ENCODE measurements around the gene CLSTN1.
A peak's percentile ranks its signal among the peaks of the same experiment; 100 is the strongest.

Gene CLSTN1

DNA sequence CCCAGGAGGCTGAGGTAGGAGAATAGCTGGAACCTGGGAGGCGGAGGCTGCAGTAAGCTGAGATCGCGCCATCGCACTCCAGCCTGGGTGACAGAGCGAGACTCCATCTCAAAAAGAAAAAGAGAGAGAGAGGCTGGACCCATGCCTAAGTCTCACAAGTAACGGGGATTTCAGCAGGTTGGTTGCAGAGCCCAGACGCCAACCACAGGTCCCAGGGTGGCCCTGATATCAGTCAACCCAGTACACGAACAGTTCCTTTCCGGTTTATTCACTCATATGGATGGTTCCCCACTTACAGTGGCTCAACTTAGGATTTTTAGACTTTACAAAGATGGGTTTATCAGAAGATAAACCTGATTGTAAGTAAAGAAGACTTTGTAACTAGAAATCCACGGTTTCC, 40.9 kb downstream of the CLSTN1 start:
- Histone ChIP-seq H3F3A (ENCODE audit: insufficient read depth, low read length) (no peaks in the 10 kb centered on the region), H3K36me3 (ENCODE audit: insufficient read depth, low read length) (peaks cover 8% of the 10 kb centered on the region; the same call in 1 of the 2 replicates), H3K4me3 (ENCODE audit: low read depth, low read length, poor library complexity, severe bottlenecking) (no peak overlapping the region), H3K27me3 (ENCODE audit: insufficient read depth, low read length) (no peaks in the 10 kb centered on the region), H3K4me2 (ENCODE audit: low read length) (peak overlapping the region; percentile 0; the same call in 1 of the 2 replicates), H2AFZ (ENCODE audit: low read length) (no peak overlapping the region), H4K20me1 (ENCODE audit: insufficient read depth, low read length) (no peaks in the 10 kb centered on the region), H3K9ac (ENCODE audit: low read length) (no peak overlapping the region), H3K79me2 (ENCODE audit: insufficient read depth, low read length) (peaks cover 85% of the 10 kb centered on the region), H3K9me3 (ENCODE audit: low read length) (no peaks in the 10 kb centered on the region), H3K4me1 (ENCODE audit: insufficient read depth, low read length, severe bottlenecking) (peaks cover 97% of the 10 kb centered on the region), H3K27ac (ENCODE audit: low read depth, low read length, poor library complexity, severe bottlenecking) (peak overlapping the region; percentile 99), H3K9me2 (ENCODE audit: low read depth, low read length) (no peaks in the 10 kb centered on the region)
- TF ChIP-seq, protein P1, sequence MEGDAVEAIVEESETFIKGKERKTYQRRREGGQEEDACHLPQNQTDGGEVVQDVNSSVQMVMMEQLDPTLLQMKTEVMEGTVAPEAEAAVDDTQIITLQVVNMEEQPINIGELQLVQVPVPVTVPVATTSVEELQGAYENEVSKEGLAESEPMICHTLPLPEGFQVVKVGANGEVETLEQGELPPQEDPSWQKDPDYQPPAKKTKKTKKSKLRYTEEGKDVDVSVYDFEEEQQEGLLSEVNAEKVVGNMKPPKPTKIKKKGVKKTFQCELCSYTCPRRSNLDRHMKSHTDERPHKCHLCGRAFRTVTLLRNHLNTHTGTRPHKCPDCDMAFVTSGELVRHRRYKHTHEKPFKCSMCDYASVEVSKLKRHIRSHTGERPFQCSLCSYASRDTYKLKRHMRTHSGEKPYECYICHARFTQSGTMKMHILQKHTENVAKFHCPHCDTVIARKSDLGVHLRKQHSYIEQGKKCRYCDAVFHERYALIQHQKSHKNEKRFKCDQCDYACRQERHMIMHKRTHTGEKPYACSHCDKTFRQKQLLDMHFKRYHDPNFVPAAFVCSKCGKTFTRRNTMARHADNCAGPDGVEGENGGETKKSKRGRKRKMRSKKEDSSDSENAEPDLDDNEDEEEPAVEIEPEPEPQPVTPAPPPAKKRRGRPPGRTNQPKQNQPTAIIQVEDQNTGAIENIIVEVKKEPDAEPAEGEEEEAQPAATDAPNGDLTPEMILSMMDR (IDR thresholded peaks at IDR 0.05; ENCODE audit: low read length) = no peak
- no peak for TF ChIP-seq EZH2 (IDR thresholded peaks at IDR 0.05; ENCODE audit: borderline replicate concordance, low read length)

DNA sequence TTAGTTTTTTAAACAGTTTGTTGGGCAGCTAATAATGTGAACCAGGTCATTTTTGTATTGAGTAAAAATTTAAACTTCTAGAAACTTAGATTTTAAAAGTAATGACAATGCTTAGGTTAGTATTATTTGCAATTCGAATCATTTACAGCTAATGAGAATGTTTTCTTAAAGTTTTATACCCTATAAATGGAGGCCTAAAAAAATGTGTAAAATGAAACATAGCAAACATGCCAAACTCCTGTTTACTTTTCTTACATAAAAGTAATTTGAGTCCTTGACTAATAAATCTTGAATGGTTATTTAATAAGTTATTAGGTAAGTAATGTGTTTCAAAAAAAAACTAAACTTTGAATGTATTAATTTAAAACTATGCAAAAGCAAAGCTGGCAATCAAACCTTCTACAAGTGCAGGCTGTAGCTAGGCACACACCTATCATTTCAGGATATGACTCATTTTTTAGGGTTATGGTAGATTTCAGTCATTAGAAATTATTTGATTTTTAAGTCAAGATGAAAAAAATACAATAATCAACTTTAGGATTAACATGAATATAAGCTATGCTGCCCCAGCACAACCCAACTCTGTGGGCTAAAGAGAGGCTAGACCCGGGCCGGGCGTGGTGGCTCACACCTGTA, 41.5 kb downstream of the CLSTN1 start:
- Histone ChIP-seq H3K36me3 (ENCODE audit: insufficient read depth, low read length) (peaks cover 11% of the 10 kb centered on the region; the same call in 1 of the 2 replicates), H3K9me2 (ENCODE audit: low read depth, low read length) (no peaks in the 10 kb centered on the region), H3F3A (ENCODE audit: insufficient read depth, low read length) (no peaks in the 10 kb centered on the region), H2AFZ (ENCODE audit: low read length) (no peak overlapping the region), H3K4me2 (ENCODE audit: low read length) (peak overlapping the region; percentile 55), H3K4me1 (ENCODE audit: insufficient read depth, low read length, severe bottlenecking) (peaks cover 94% of the 10 kb centered on the region), H3K79me2 (ENCODE audit: insufficient read depth, low read length) (peaks cover 92% of the 10 kb centered on the region), H3K9me3 (ENCODE audit: low read length) (no peaks in the 10 kb centered on the region), H3K27ac (ENCODE audit: low read depth, low read length, poor library complexity, severe bottlenecking) (peak overlapping the region; percentile 99), H3K4me3 (ENCODE audit: low read depth, low read length, poor library complexity, severe bottlenecking) (no peak overlapping the region), H3K9ac (ENCODE audit: low read length) (no peak overlapping the region; the same call in 1 of the 2 replicates), H4K20me1 (ENCODE audit: insufficient read depth, low read length) (no peaks in the 10 kb centered on the region), H3K27me3 (ENCODE audit: insufficient read depth, low read length) (no peaks in the 10 kb centered on the region)
- TF ChIP-seq, protein P1 (IDR thresholded peaks at IDR 0.05; ENCODE audit: low read length) = no peak
- no peak for TF ChIP-seq EZH2 (IDR thresholded peaks at IDR 0.05; ENCODE audit: borderline replicate concordance, low read length)

DNA sequence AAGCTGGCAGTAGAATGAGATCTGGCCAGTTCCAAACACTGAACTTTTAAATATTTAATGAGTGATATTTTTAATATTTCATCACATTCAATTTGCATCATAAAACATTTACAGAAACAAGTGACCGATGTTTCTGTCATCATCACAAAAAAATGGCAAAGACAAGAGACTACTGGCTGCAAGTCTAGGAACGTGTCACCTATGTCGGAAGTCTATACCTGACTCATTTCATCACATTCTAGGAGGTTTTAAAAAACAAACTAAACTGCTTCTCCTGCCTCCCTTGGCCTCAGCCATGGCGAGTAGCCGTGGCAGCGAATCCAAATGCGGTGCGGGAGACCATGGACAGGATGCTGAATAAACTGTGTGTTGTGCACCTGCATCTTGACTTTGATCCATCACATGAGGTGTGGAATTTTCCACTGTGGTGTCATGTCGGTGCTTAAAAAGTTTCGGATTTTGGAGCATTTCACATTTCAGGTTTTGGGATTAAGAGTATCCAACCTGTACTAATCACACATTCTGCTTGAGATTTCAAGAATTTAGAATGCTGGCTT, 43.1 kb downstream of the CLSTN1 start:
- H2AFZ ChIP-seq (ENCODE audit: low read length) = no peak overlapping the region
- H3K36me3 ChIP-seq (ENCODE audit: insufficient read depth, low read length) = peaks cover 23% of the 10 kb centered on the region; the same call in 1 of the 2 replicates
- peak overlapping the region; percentile 23 for H3K4me3 ChIP-seq (ENCODE audit: low read depth, low read length, poor library complexity, severe bottlenecking)
- TF ChIP-seq, protein P1 (IDR thresholded peaks at IDR 0.05; ENCODE audit: low read length) = no peak
- TF ChIP-seq EZH2 (IDR thresholded peaks at IDR 0.05; ENCODE audit: borderline replicate concordance, low read length) = no peak
- no peaks in the 10 kb centered on the region for H3F3A ChIP-seq (ENCODE audit: insufficient read depth, low read length)
- H3K4me2 ChIP-seq (ENCODE audit: low read length) = peak overlapping the region; percentile 55
- H3K79me2 ChIP-seq (ENCODE audit: insufficient read depth, low read length) = peaks cover 94% of the 10 kb centered on the region
- H3K9me3 ChIP-seq (ENCODE audit: low read length) = no peaks in the 10 kb centered on the region
- no peaks in the 10 kb centered on the region for H4K20me1 ChIP-seq (ENCODE audit: insufficient read depth, low read length)
- H3K27me3 ChIP-seq (ENCODE audit: insufficient read depth, low read length) = no peaks in the 10 kb centered on the region
- H3K27ac ChIP-seq (ENCODE audit: low read depth, low read length, poor library complexity, severe bottlenecking) = peak overlapping the region; percentile 99
- H3K9ac ChIP-seq (ENCODE audit: low read length) = peak overlapping the region; percentile 21; the same call in 1 of the 2 replicates
- H3K4me1 ChIP-seq (ENCODE audit: insufficient read depth, low read length, severe bottlenecking) = peaks cover 78% of the 10 kb centered on the region
- H3K9me2 ChIP-seq (ENCODE audit: low read depth, low read length) = no peaks in the 10 kb centered on the region

All from OCI-LY1 (cell line).